Stimulated activated CD8-positive, alpha-beta memory T cell treated with anti-CD3 and anti-CD28 coated beads, Interleukin-15, amount 100 ng/mL, for 4 hours (primary cell): Measurements from ENCODE around the gene IL17RE.
"Not testable (repeated sequence)": the region's sequence is repeated elsewhere in the genome, so short reads cannot be mapped to it uniquely, and the experiment has no call there.

Experiments
- DNase-seq, 2 donors: peaks; one replicate each; pipeline ENCODE4 v3.0.0-alpha.2; 2020; ENCODE audit warnings: low read depth in 2 of 2

Gene IL17RE

DNA sequence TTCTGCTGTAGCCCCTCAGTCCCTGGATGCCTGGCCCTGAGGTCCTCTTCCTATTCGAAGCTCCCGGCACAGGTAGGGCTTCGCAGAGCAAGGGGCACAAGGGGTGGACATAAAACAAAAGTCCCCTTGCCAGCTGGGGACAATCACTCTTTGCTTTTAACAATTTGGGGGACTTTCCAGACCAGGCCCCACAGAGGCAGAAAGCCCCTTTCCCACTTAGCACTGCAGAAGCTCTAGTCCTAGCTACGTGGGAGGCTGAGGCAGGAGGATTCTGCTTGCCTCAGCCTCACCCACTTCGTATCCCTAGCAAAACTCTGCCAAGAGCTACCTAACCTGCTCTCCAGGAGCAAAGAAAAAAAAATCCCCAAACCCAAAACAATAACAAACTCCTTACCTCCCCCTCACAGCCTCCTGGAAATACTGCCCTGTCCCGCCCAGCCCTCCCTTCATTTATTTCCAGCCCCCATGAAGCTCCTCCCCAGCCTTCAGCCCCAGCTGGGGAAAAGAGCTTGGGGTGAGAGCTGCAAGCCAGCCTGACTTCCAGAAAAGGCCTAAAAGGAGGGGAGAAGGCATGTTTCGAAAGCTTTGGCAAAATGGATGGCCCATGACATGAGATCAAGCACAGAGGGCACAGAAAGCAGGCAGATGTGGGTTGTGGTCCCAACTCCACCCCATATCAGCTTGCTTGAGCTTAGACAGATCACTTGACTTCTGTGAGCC lies 22.7 kb upstream of the IL17RE start, which contains the start of gene CIDEC:
TSS of gene CIDEC (minus strand) at position 424 of the 720 bp plus-strand sequence. CDS start 1,767 bp downstream, outside the sequence.
- no peak for DNase-seq

DNA sequence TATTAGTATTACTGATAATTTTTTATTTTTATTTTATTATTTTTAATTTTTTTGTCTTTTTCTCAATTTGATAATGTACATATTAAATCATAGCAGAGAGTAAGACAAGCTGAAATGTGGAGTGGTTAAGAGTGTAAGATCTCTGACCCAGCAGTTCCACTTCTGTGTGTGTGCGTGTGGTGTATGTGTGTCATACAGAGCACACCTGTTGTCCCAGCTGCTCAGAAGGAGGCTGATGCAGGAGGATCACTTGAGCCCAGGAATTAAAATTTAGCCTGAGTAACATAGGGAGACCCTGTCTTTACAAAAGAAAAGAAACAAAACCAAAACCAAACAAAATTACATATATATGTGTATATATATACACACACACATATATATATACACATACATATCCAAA lies 21.2 kb upstream of the IL17RE start:
- no peak for DNase-seq

DNA sequence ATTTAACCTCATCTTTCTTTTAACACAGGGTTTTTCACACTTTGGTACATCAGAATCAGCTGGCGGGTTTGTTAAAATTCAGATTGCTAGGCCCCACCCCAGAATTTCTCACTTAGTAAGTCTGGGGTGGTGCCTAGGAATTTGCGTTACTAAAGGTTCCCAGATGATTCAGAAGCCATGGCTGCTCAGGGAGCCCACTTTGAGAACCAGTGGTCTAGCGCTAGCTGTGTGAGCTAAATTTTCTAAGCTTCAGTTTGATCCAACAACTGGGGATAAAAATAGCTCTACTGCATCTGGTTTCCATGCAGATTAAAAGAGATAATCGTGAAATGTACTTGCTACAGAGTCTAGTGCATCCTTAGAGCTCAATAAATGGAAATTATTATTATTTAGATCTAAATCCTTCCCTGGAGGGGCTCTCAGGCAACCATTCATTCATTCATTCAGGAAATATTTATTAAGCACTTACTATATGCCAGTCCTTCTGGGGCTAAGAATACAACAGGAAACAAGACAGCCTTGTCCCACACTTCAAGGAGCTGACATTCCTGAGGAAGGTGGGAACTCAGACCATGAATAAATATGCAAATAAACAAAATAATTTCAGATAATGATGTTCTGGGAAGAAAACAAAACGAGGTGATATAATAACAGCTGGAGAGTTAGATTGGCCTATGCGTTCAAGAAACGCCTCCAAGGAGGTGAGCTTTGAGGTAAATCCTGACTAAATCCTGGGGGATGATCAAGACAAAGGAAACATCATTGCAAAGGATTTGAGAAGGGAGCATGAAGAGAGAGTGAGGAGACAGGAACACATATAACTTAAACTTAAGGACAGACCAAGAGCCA lies 18.7 kb upstream of the IL17RE start:
- no peak for DNase-seq

- DNase-seq: no peak
These were observed 18.0 kb upstream of the IL17RE start for GRCh38 chr3:9884555-9885165.

- no peak for DNase-seq
These were observed 16.3 kb upstream of the IL17RE start for GRCh38 chr3:9886328-9886727.

DNA sequence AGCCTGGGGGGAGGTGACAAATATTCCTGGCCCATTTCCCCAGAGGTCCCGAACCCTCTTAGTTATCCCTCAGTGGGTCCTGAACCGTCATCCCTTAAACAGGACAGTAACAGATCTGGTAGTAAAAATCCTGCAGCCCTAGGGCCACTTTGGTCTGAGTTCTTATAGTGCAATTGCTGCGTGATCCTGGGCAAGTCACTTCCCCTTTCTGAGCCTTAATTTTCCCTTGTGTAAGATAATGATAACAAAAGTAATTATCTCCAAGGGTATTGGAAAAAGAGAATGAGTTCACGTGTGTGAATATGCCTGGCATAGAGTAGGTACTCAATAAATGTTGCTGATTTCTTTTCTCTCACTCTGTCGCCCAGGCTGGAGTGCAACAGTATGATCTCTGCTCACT lies 15.2 kb upstream of the IL17RE start:
- DNase-seq: no peak

DNA sequence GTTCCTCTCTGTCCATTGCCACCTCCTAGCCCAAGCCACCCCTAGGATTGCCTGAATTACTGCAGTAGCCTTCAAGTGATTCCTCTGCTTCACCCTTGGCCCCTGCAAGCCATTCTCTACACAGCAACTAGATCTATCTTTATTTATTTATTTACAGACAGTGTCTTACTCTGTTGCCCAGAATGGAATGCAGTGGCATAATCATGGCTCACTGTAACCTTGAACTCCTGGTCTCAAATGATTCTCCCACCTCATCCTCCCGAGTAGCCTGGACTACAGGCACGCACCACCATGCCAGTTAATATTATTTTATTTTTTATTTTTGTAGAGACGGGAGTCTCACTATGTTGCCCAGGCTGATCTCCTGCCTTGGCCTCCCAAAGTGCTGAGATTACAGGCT lies 14.1 kb upstream of the IL17RE start:
- no peak for DNase-seq

GRCh38 chr3:9889405-9889804 lies 13.2 kb upstream of the IL17RE start:
- no peak for DNase-seq

GRCh38 chr3:9890249-9891071 lies 12.2 kb upstream of the IL17RE start, which contains the start of gene JAGN1:
Gene JAGN1, plus strand, starts transcription at chr3:9890610. Its CDS starts 113 bp downstream, at chr3:9890723.
- DNase-seq: peak; percentile 84 to 88

GRCh38 chr3:9891072-9891622 lies 11.5 kb upstream of the IL17RE start:
- no peak for DNase-seq

- DNase-seq: no peak
These were observed 8.9 kb upstream of the IL17RE start for GRCh38 chr3:9893739-9894138.

- not testable (repeated sequence) for DNase-seq
These were observed 6.9 kb upstream of the IL17RE start for GRCh38 chr3:9895715-9896114.

DNA sequence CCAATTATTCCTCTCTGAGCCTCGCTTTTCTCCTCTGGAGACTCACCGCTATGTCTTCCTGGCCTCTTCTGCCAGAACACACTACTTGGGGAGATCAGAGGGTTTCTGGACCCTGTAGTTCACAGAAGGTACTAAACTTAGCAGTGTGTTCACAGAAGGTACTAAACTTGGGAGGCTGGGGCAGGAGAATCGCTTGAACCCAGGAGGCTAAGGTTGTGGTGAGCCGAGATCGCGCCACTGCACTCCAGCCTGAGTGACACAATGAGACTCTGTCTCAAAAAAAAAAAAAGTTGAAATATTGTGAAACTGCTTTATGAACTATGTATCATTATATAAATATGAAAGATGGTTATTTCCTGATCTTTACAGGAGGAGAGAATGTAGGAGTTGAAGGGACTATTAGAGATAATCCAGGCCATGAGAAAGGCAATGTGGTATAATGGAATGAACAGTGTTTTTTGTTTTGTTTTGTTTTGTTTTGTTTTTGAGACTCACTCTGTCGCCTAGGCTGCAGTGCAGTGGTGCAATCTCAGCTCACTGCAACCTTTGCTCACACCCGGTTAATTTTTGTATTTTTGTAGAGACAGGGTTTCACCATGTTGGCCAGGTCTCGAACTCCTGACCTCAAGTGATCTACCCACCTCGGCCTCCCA lies 5.8 kb upstream of the IL17RE start:
- DNase-seq: not testable (repeated sequence)

- DNase-seq: no peak
These were observed 5.0 kb upstream of the IL17RE start for GRCh38 chr3:9897408-9898372.

DNA sequence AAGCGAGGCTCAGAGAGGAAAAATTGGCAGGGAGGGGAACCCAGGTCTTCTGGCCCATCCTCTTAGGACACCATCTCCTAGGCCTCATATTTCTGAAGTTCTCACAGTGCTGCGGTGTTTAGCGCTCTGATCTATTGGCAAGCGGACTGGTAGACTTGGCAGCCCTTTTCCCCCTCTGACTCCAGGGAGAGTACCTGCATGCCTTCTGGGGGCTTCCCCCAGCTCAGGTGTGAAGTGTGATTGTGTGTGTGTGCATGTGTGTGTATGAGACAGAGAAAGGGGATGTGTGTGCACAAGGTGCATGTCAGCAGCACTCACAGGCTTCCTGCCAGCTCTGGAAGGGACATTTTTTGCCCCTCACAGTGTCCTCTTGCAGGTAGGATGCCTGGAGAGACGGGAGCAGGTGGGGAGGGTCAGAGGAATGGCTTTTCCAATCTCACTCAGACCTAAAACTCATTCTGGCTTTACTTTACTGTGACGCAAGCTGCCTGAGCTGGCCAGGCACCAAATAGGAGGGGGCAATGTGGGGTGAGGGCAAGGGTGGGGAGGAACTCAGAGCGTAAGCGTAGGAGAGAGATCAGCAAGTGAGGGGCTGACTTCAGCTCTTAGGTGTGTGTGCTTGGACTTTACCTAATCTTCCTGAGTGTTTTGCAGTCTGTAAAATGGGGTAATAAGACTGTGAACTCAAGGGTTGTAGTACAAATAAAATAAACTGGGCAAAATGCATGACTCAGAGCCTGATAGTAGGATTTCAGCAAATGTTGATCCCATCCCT lies 4.0 kb upstream of the IL17RE start:
- DNase-seq: no peak

GRCh38 chr3:9899289-9899791 lies 3.3 kb upstream of the IL17RE start:
- DNase-seq: no peak

DNA sequence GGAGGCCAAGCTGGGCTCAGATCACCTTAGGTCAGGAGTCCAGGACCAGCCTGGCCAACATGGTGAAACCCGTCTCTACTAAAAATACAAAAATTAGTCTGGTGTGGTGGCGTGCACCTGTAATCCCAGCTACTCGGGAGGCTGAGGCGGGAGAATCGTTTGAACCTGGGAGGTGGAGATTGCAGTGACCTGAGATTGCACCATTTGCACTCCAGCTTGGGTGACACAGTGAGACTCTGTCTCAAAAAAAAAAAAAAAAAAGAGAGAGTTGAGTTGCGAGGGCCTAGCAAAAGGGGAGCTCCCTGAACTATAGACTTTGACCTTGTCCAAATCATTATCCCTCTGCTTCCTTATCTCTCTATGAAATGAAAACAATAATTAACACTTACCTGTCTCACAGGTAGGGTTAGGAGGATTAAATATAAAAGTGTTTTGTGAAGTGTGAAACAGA lies 1.7 kb upstream of the IL17RE start:
- not testable (repeated sequence) for DNase-seq

- no peak for DNase-seq
These were observed 681 bp upstream of the IL17RE start for GRCh38 chr3:9901967-9902366.
